Adrenal gland (tissue), 5 donors: ENCODE data around the gene LUM.

Experiments
- POLR2A ChIP-seq, 2 donors: fragments of 450-650 bp; IDR thresholded peaks; one replicate each; pipeline ENCODE4 v1.6.1; 2017; ENCODE audit warnings: antibody characterized with exemption in 2 of 2, mild to moderate bottlenecking in 2 of 2, moderate library complexity in 1 of 2
- TF ChIP-seq, protein P1 (sequence below), 6 experiments: fragments of 450-650 bp in 4 of 6; fragments of 200-600 bp in 2 of 6; sonication (generic) in 1 of 6; IDR thresholded peaks; 1 replicate in 5 of 6; 2 replicates in 1 of 6; pipeline versions ENCODE4 v1.5.1 to v1.8.0; 2016 to 2021; ENCODE audit warnings: antibody characterized with exemption in 6 of 6, mild to moderate bottlenecking in 2 of 6, moderate library complexity in 1 of 6
- donor health status: DM: no; HTN: no; CAD: no.

- TF ChIP-seq POLR2A (IDR thresholded peaks at IDR 0.05): no peak
- TF ChIP-seq, protein P1, sequence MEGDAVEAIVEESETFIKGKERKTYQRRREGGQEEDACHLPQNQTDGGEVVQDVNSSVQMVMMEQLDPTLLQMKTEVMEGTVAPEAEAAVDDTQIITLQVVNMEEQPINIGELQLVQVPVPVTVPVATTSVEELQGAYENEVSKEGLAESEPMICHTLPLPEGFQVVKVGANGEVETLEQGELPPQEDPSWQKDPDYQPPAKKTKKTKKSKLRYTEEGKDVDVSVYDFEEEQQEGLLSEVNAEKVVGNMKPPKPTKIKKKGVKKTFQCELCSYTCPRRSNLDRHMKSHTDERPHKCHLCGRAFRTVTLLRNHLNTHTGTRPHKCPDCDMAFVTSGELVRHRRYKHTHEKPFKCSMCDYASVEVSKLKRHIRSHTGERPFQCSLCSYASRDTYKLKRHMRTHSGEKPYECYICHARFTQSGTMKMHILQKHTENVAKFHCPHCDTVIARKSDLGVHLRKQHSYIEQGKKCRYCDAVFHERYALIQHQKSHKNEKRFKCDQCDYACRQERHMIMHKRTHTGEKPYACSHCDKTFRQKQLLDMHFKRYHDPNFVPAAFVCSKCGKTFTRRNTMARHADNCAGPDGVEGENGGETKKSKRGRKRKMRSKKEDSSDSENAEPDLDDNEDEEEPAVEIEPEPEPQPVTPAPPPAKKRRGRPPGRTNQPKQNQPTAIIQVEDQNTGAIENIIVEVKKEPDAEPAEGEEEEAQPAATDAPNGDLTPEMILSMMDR (IDR thresholded peaks at IDR 0.05): no peak
Measured at GRCh38 chr12:91093341-91093740, 18.0 kb downstream of the LUM start.
